Measurements from ENCODE around the gene MMP11. TPM values are rescaled to one million over a fixed set of nuclear protein-coding genes. Genes with fewer than 3 reads are reported as not detected.

Gene MMP11
- total and polyA plus RNA-seq, 4 donors, result 0.33 to 33.7 (median 0.61) TPM

DNA sequence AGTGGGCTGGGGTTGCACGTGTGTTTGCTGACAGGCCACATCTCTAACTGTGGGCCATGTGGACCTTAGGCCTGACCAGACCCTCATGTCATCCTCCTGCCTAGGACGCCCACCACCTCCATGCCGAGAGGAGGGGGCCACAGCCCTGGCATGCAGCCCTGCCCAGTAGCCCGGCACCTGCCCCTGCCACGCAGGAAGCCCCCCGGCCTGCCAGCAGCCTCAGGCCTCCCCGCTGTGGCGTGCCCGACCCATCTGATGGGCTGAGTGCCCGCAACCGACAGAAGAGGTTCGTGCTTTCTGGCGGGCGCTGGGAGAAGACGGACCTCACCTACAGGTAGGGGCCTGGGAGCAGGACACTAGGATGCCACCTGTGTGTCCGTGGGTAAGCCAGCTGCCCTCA is 6.4 kb downstream of the MMP11 start:
- TF ChIP-seq EGR1 (IDR thresholded peaks at IDR 0.05; ENCODE audit: low read depth in 2 of 2), result no peak
- TF ChIP-seq TAF1 (conservative IDR thresholded peaks at IDR 0.05), result no peak
- no peak for TF ChIP-seq FOXA2 (IDR thresholded peaks at IDR 0.05)
- no peak for TF ChIP-seq HNF4G (IDR thresholded peaks at IDR 0.05)
- TF ChIP-seq HNF4A (conservative IDR thresholded peaks at IDR 0.05), result no peak
- TF ChIP-seq, protein P1, sequence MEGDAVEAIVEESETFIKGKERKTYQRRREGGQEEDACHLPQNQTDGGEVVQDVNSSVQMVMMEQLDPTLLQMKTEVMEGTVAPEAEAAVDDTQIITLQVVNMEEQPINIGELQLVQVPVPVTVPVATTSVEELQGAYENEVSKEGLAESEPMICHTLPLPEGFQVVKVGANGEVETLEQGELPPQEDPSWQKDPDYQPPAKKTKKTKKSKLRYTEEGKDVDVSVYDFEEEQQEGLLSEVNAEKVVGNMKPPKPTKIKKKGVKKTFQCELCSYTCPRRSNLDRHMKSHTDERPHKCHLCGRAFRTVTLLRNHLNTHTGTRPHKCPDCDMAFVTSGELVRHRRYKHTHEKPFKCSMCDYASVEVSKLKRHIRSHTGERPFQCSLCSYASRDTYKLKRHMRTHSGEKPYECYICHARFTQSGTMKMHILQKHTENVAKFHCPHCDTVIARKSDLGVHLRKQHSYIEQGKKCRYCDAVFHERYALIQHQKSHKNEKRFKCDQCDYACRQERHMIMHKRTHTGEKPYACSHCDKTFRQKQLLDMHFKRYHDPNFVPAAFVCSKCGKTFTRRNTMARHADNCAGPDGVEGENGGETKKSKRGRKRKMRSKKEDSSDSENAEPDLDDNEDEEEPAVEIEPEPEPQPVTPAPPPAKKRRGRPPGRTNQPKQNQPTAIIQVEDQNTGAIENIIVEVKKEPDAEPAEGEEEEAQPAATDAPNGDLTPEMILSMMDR (IDR thresholded peaks at IDR 0.05; ENCODE audit: low read depth, low read length, missing input control), result no peak
- no peak for TF ChIP-seq RAD21 (IDR thresholded peaks at IDR 0.05)
- TF ChIP-seq, protein P2, sequence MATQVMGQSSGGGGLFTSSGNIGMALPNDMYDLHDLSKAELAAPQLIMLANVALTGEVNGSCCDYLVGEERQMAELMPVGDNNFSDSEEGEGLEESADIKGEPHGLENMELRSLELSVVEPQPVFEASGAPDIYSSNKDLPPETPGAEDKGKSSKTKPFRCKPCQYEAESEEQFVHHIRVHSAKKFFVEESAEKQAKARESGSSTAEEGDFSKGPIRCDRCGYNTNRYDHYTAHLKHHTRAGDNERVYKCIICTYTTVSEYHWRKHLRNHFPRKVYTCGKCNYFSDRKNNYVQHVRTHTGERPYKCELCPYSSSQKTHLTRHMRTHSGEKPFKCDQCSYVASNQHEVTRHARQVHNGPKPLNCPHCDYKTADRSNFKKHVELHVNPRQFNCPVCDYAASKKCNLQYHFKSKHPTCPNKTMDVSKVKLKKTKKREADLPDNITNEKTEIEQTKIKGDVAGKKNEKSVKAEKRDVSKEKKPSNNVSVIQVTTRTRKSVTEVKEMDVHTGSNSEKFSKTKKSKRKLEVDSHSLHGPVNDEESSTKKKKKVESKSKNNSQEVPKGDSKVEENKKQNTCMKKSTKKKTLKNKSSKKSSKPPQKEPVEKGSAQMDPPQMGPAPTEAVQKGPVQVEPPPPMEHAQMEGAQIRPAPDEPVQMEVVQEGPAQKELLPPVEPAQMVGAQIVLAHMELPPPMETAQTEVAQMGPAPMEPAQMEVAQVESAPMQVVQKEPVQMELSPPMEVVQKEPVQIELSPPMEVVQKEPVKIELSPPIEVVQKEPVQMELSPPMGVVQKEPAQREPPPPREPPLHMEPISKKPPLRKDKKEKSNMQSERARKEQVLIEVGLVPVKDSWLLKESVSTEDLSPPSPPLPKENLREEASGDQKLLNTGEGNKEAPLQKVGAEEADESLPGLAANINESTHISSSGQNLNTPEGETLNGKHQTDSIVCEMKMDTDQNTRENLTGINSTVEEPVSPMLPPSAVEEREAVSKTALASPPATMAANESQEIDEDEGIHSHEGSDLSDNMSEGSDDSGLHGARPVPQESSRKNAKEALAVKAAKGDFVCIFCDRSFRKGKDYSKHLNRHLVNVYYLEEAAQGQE (IDR thresholded peaks at IDR 0.05), result no peak
- no peak for TF ChIP-seq JUND (IDR thresholded peaks at IDR 0.05)
- TF ChIP-seq NR2F2 (IDR thresholded peaks at IDR 0.05), result no peak
- TF ChIP-seq, protein P3, sequence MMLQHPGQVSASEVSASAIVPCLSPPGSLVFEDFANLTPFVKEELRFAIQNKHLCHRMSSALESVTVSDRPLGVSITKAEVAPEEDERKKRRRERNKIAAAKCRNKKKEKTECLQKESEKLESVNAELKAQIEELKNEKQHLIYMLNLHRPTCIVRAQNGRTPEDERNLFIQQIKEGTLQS (IDR thresholded peaks at IDR 0.05), result no peak
- TF ChIP-seq, protein P4, sequence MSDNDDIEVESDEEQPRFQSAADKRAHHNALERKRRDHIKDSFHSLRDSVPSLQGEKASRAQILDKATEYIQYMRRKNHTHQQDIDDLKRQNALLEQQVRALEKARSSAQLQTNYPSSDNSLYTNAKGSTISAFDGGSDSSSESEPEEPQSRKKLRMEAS (IDR thresholded peaks at IDR 0.05), result no peak
- TF ChIP-seq, protein P5, sequence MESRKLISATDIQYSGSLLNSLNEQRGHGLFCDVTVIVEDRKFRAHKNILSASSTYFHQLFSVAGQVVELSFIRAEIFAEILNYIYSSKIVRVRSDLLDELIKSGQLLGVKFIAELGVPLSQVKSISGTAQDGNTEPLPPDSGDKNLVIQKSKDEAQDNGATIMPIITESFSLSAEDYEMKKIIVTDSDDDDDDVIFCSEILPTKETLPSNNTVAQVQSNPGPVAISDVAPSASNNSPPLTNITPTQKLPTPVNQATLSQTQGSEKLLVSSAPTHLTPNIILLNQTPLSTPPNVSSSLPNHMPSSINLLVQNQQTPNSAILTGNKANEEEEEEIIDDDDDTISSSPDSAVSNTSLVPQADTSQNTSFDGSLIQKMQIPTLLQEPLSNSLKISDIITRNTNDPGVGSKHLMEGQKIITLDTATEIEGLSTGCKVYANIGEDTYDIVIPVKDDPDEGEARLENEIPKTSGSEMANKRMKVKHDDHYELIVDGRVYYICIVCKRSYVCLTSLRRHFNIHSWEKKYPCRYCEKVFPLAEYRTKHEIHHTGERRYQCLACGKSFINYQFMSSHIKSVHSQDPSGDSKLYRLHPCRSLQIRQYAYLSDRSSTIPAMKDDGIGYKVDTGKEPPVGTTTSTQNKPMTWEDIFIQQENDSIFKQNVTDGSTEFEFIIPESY (IDR thresholded peaks at IDR 0.05), result no peak
- no peak for TF ChIP-seq GABPA (IDR thresholded peaks at IDR 0.05 in 1 of 2, conservative IDR thresholded peaks at IDR 0.05 in 1 of 2)
- no peak for TF ChIP-seq RXRA (IDR thresholded peaks at IDR 0.05)
- TF ChIP-seq YY1 (IDR thresholded peaks at IDR 0.05), result no peak
- TF ChIP-seq FOXA1 (IDR thresholded peaks at IDR 0.05), result no peak
- no peak for TF ChIP-seq SP1 (IDR thresholded peaks at IDR 0.05)
- DNase-seq (ENCODE audit: low spot score), result no peak

More for the DNA sequence above, 6.4 kb downstream of the MMP11 start:
- no peaks in the 10 kb centered on the region for H3K36me3 ChIP-seq (ENCODE audit: control insufficient read depth in 4 of 4, insufficient read depth in 3 of 4, low read depth in 1 of 4, low read length in 3 of 4)
- no peak overlapping the region for H3K9ac ChIP-seq (ENCODE audit: low read depth in 1 of 2, low read length in 2 of 2)
- WGBS, result 97% methylated on average over 16 of the region's 16 CpGs
- no peak overlapping the region for H3K27ac ChIP-seq (ENCODE audit: low read depth in 1 of 2, low read length in 2 of 2)
- peaks cover 9 to 23% (median 14%) of the 10 kb centered on the region in 4 donors for H3K4me1 ChIP-seq (ENCODE audit: control insufficient read depth in 4 of 4, insufficient read depth in 4 of 4, low read length in 3 of 4)
- no peaks in the 10 kb centered on the region for H3K27me3 ChIP-seq (ENCODE audit: control insufficient read depth in 4 of 4, insufficient read depth in 4 of 4, low read length in 3 of 4)
- no peaks in the 10 kb centered on the region for H3K9me3 ChIP-seq (ENCODE audit: control insufficient read depth in 4 of 4, low read length in 3 of 4)
- H3K4me3 ChIP-seq (ENCODE audit: low read depth in 1 of 3, low read length in 3 of 3), result no peak overlapping the region

All from liver (tissue), 9 donors.